Immature natural killer cell (primary cell): ENCODE results near the gene PEX26. TPM values are rescaled to one million over a fixed set of nuclear protein-coding genes. Genes with fewer than 3 reads are reported as not detected.
A peak's percentile ranks its signal among the peaks of the same experiment; 100 is the strongest.
"Not testable (repeated sequence)": the region's sequence is repeated elsewhere in the genome, so short reads cannot be mapped to it uniquely, and the experiment has no call there.

Experiments
- DNase-seq, 3 donors: peaks; one replicate each; pipeline ENCODE4 v3.0.0; 2022; ENCODE audit warnings: mixed read lengths in 1 of 3
- H3K27ac Mint-ChIP-seq, 6 donors: one replicate each; pipeline ENCODE4 v1.8.0; 2020; ENCODE audit warnings: mixed read lengths in 6 of 6, mild to moderate bottlenecking in 5 of 6, inconsistent platforms in 4 of 6, moderate library complexity in 3 of 6
- H3K27me3 Mint-ChIP-seq, 3 donors: one replicate each; pipeline ENCODE4 v1.8.0; 2020 to 2021; ENCODE audit warnings: low read depth in 3 of 3, mild to moderate bottlenecking in 3 of 3, mixed read lengths in 3 of 3, moderate library complexity in 3 of 3, inconsistent platforms in 1 of 3
- H3K36me3 Mint-ChIP-seq, 3 donors: one replicate each; pipeline ENCODE4 v1.8.0; 2020; ENCODE audit warnings: mixed read lengths in 3 of 3, inconsistent platforms in 2 of 3, mild to moderate bottlenecking in 2 of 3
- H3K4me1 Mint-ChIP-seq, 2 donors: one replicate each; pipeline ENCODE4 v1.8.0; 2020; ENCODE audit warnings: inconsistent platforms in 2 of 2, mild to moderate bottlenecking in 2 of 2, mixed read lengths in 2 of 2, moderate library complexity in 1 of 2
- H3K4me3 Mint-ChIP-seq, 5 donors: one replicate each; pipeline ENCODE4 v1.8.0; 2020; ENCODE audit warnings: mild to moderate bottlenecking in 5 of 5, mixed read lengths in 5 of 5, inconsistent platforms in 3 of 5, moderate library complexity in 3 of 5
- H3K9me3 Mint-ChIP-seq, 6 donors: one replicate each; pipeline ENCODE4 v1.8.0; 2020; ENCODE audit warnings: mild to moderate bottlenecking in 6 of 6, mixed read lengths in 6 of 6, inconsistent platforms in 4 of 6, moderate library complexity in 3 of 6
- polyA plus RNA-seq, 3 donors: library from polyadenylated mRNA; unstranded; fragments of 300-500 nt; fragmentation: Illumina TruSeq; gene quantifications; one replicate each; pipeline ENCODE4 v1.2.3, GENCODE V29; 2021

Gene PEX26
- polyA plus RNA-seq, 3 donors from 2014 or later, result 0.27 to 6.4 (median 5.1) TPM

DNA sequence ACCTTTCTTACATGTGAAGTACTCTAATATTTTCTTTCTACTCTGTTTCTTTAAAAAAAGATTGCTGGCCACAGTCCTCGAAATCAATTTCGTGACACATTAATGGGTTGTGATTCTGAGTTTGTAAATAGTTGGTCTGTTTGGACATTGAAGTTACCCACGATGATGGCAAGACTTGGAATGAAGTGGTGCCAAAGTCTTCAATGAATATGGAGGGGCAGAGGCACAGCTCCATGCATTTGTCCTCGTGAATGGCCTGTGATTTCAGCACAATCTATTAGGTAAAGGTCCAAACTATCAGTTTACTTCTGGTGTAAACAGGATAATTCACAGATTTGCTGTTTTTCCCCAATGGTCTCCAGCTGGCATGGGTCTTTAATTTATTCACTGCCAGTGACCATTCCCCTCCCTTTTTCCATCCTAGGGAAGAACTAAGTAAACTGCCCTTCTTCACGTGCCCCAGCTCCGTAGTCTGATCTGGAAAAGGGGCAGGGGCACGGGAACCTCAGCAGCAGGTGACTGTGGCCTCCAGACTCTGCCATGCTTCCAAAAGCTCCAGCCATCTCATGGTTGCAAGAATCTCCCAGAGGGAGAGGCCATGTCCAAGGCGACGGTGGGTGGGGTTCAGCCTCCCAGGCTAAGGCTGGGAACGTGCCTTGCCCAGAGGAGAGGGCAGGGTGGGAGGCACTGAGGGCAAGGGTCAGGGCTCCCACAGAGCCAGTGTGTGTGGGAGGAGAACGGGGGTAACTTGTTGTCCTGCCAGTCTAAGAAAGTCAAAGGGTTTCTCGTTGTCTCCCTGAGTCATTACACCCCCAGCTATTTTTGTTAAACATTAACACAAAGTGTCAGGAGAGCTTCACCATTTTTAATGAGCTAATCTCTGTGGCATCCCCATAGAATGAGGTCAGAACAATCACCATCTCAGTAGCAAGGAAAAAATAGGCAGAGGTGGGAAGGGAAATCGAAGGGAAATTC is 16.9 kb upstream of the PEX26 start:
- Mint-ChIP-seq H3K27me3 (peaks cover 2 to 10% (median 10%) of the 10 kb centered on the region in 3 donors), H3K9me3 (no peaks in the 10 kb centered on the region), H3K4me1 (no peaks in the 10 kb centered on the region), H3K36me3 (no peaks in the 10 kb centered on the region), H3K27ac (no peak overlapping the region), H3K4me3 (no peak overlapping the region)
- no peak for DNase-seq

DNA sequence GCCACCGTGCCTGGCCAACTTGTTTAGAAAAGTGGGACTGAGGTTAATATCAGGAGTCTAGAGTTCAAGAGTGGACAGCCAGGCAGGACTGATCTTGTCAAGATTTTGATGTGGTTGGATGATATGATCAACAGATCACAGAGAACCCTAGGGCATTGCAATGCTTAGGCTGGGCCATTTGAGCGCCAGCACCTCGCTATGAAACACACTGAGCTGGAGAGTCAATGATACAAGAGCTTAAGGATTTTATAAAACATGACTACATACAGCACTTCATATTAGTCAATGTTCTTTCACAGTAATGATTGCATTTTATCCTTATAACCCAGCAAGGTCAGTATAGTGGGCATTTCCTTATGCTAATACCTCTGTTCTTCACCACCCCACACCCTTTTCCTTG is 15.4 kb upstream of the PEX26 start:
- Mint-ChIP-seq H3K27ac (no peak overlapping the region), H3K4me1 (no peaks in the 10 kb centered on the region), H3K9me3 (no peaks in the 10 kb centered on the region), H3K27me3 (peaks cover 5 to 20% (median 12%) of the 10 kb centered on the region in 3 donors), H3K36me3 (no peaks in the 10 kb centered on the region), H3K4me3 (no peak overlapping the region)
- DNase-seq, result no peak

GRCh38 chr22:18063306-18063705 is 14.5 kb upstream of the PEX26 start:
- Mint-ChIP-seq H3K27ac (no peak overlapping the region), H3K36me3 (no peaks in the 10 kb centered on the region), H3K9me3 (no peaks in the 10 kb centered on the region), H3K4me1 (no peaks in the 10 kb centered on the region), H3K27me3 (peaks cover 9 to 22% (median 12%) of the 10 kb centered on the region in 3 donors), H3K4me3 (no peak overlapping the region)
- DNase-seq, result no peak

- H3K27me3 Mint-ChIP-seq, result peaks cover 9 to 24% (median 12%) of the 10 kb centered on the region in 3 donors
- not testable (repeated sequence) for H3K4me1 Mint-ChIP-seq, H3K27ac Mint-ChIP-seq, DNase-seq, H3K36me3 Mint-ChIP-seq, H3K9me3 Mint-ChIP-seq, H3K4me3 Mint-ChIP-seq
Measured at GRCh38 chr22:18063715-18064114, 14.1 kb upstream of the PEX26 start.

GRCh38 chr22:18064636-18065035 is 13.2 kb upstream of the PEX26 start:
- Mint-ChIP-seq H3K36me3 (no peaks in the 10 kb centered on the region), H3K9me3 (no peaks in the 10 kb centered on the region), H3K27me3 (peaks cover 7 to 21% (median 10%) of the 10 kb centered on the region in 3 donors), H3K4me1 (no peaks in the 10 kb centered on the region), H3K27ac (peak overlapping the region in 1 of 6 donors; percentile 56), H3K4me3 (no peak overlapping the region)
- no peak for DNase-seq

DNA sequence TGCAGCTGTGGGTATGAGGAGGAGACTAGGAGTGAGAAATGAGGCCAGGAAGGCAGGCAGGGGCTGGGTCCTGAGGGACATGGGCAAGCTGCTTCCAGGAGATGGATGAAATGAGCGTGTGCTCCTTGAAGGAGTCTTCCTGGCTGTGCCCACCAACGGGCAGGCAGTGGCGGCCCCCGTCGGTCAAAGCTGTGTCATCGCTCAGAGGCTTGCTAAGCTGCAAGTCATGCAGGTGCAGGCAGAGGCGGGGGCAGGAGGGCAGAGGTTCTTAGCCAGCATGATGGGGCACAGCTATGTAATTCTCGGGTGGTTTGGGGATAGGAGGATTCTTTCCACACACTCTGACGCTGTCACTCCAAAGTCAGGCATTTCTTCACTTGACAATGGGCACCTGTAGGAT is 12.5 kb upstream of the PEX26 start:
- Mint-ChIP-seq H3K27ac (peak overlapping the region in 1 of 6 donors; percentile 20), H3K27me3 (peaks cover 7 to 21% (median 10%) of the 10 kb centered on the region in 3 donors), H3K36me3 (no peaks in the 10 kb centered on the region), H3K9me3 (no peaks in the 10 kb centered on the region), H3K4me3 (no peak overlapping the region), H3K4me1 (no peaks in the 10 kb centered on the region)
- no peak for DNase-seq

DNA sequence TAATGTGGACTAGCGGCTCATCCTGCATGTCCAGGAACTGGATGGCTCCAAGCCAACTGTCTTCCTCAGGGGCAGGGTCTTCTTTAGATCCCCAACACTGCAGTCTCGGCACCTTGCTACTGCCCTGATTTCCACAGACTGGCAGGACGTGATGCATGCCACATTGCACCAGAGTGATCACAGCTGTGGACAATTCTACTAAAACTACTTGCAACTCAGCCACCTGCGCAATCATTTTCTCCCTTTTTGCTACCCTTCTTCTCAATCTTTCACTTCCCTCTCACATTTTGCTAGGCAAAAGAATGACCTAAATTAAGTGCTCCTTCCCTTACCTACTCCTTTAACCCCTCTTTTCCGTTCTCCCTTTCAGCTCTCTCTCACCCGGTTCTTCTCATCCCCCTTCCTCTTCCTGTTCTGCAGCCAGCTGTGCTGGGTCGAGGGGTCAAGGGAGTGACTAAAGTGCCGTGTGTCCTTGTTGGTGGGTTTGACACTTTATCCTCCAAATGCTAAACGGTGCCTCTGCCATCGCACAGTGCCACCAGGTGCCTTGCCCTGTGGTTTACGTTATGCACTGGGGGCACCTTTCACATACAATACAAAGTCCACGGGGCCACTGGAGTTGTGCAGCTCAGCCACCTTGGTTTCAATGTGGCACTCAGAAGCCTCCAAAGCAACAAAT is 11.5 kb upstream of the PEX26 start:
- Mint-ChIP-seq H3K4me1 (no peaks in the 10 kb centered on the region), H3K36me3 (no peaks in the 10 kb centered on the region), H3K4me3 (no peak overlapping the region), H3K9me3 (no peaks in the 10 kb centered on the region), H3K27me3 (peaks cover 7 to 21% (median 10%) of the 10 kb centered on the region in 3 donors), H3K27ac (no peak overlapping the region)
- no peak for DNase-seq

GRCh38 chr22:18067121-18067520 is 10.7 kb upstream of the PEX26 start:
- no peak for DNase-seq
- Mint-ChIP-seq H3K9me3 (no peaks in the 10 kb centered on the region), H3K27me3 (peaks cover 7 to 20% (median 10%) of the 10 kb centered on the region in 3 donors), H3K27ac (no peak overlapping the region), H3K36me3 (no peaks in the 10 kb centered on the region), H3K4me3 (no peak overlapping the region), H3K4me1 (no peaks in the 10 kb centered on the region)

- Mint-ChIP-seq H3K27ac (no peak overlapping the region), H3K4me3 (no peak overlapping the region), H3K4me1 (no peaks in the 10 kb centered on the region), H3K36me3 (no peaks in the 10 kb centered on the region), H3K27me3 (peaks cover 7 to 20% (median 10%) of the 10 kb centered on the region in 3 donors), H3K9me3 (no peaks in the 10 kb centered on the region)
- no peak for DNase-seq
Measured at GRCh38 chr22:18067548-18068341, 10.0 kb upstream of the PEX26 start.

- H3K9me3 Mint-ChIP-seq, result no peaks in the 10 kb centered on the region
- H3K4me1 Mint-ChIP-seq, result no peaks in the 10 kb centered on the region
- no peak overlapping the region for H3K27ac Mint-ChIP-seq
Measured at GRCh38 chr22:18068381-18068988, 9.3 kb upstream of the PEX26 start.

GRCh38 chr22:18069041-18069440 is 8.7 kb upstream of the PEX26 start:
- H3K9me3 Mint-ChIP-seq, result no peaks in the 10 kb centered on the region
- H3K4me1 Mint-ChIP-seq, result no peaks in the 10 kb centered on the region
- peaks cover 7 to 20% (median 10%) of the 10 kb centered on the region in 3 donors for H3K27me3 Mint-ChIP-seq
- H3K4me3 Mint-ChIP-seq, result no peak overlapping the region
- H3K36me3 Mint-ChIP-seq, result no peaks in the 10 kb centered on the region
- no peak for DNase-seq
- no peak overlapping the region for H3K27ac Mint-ChIP-seq

More at GRCh38 chr22:18068381-18068988, 9.3 kb upstream of the PEX26 start:
- no peak overlapping the region for H3K4me3 Mint-ChIP-seq
- peaks cover 7 to 20% (median 10%) of the 10 kb centered on the region in 3 donors for H3K27me3 Mint-ChIP-seq
- H3K36me3 Mint-ChIP-seq, result no peaks in the 10 kb centered on the region
- no peak for DNase-seq

DNA sequence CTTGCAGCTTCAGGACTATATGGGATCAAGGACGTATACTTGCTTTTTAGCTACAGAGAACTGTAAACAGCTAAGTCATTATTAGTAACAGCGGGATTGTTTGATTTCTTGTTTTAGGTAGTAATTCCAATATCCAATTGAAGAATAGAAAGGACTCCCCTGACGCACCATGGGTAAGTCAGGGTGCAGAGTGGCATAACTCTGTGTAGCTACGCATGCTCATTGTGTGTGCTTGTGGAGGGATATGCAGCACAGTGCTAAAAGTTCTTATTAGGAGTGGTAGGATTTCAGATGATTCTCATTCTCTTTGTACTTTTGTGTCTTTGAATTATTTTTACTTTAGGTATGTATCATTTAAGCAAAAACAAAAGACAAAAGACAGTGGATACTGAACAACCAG is 7.7 kb upstream of the PEX26 start:
- Mint-ChIP-seq H3K4me1 (no peaks in the 10 kb centered on the region), H3K36me3 (no peaks in the 10 kb centered on the region), H3K27ac (no peak overlapping the region), H3K27me3 (peaks cover 7 to 15% (median 7%) of the 10 kb centered on the region in 3 donors), H3K4me3 (no peak overlapping the region), H3K9me3 (no peaks in the 10 kb centered on the region)
- no peak for DNase-seq

DNA sequence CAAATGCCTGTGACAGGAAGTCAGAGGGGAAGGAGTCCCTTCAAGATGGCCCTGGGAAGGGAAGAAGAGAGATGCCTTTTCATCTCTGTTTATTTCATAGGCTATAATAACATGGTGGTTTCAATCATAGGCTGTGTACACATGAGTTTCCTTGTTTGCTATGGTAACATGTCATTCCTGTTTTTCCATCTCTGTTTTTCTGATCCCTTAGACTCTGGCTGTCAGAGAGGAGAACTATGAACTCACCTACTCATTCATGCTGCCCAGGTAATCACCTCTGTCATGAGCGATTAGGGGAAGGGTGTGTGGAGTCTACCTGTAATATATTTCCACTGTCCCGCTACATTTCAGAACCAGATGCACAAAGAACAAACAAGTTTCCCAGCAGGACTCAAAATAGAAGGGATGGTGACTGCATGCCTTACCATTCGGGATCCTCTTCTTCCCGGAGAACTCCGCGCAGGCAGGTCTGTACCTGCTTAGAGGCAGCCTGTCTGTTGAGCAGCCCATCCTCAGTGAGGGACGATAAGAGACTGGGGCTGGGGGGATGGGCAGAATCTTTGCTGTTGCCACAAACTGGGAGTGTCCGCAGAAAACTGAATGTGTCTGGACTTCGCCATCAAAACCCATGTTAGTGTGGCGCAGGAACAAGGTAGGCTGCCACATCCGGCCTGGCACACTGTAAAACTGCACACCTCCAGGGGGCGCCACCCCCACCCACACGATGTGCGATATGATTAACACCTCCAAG is 7.1 kb upstream of the PEX26 start:
- peaks cover 2 to 14% (median 7%) of the 10 kb centered on the region in 3 donors for H3K27me3 Mint-ChIP-seq
- H3K27ac Mint-ChIP-seq, result no peak overlapping the region
- no peak for DNase-seq
- H3K4me1 Mint-ChIP-seq, result peaks cover 0 to under 1% of the 10 kb centered on the region in 2 donors
- H3K4me3 Mint-ChIP-seq, result no peak overlapping the region
- no peaks in the 10 kb centered on the region for H3K9me3 Mint-ChIP-seq
- no peaks in the 10 kb centered on the region for H3K36me3 Mint-ChIP-seq
